SK-N-SH (cell line): ENCODE data around the gene SASH1.

Source experiments
- CTCF ChIP-seq: fragments of 200-600 bp; sonication (generic); IDR thresholded peaks from 2 replicates; pipeline ENCODE4 v1.6.1; 2017; ENCODE audit warnings: antibody characterized with exemption, mild to moderate bottlenecking, moderate library complexity
- EP300 ChIP-seq, 2 experiments: IDR thresholded peaks; 2 replicates each; pipeline versions ENCODE4 v1.4.0 to v1.6.1; 2012; ENCODE audit warnings: borderline replicate concordance in 1 of 2, low read depth in 1 of 2, low read length in 1 of 2
- EZH2phosphoT487 ChIP-seq: fragments of 200-600 bp; sonication (generic); IDR thresholded peaks from 2 replicates; pipeline ENCODE4 v1.6.1; 2017; ENCODE audit warnings: low read depth, mixed run types, mild to moderate bottlenecking, antibody characterized with exemption, moderate library complexity, borderline replicate concordance
- FOXM1 ChIP-seq: IDR thresholded peaks from 2 replicates; pipeline ENCODE4 v1.4.0; 2012; ENCODE audit warnings: low read depth, mild to moderate bottlenecking
- JUND ChIP-seq: IDR thresholded peaks from 2 replicates; pipeline ENCODE4 v1.4.0; 2012
- MAX ChIP-seq: IDR thresholded peaks from 2 replicates; pipeline ENCODE4 v1.4.0; 2012; ENCODE audit warnings: low read depth
- PBX3 ChIP-seq: IDR thresholded peaks from 2 replicates; pipeline ENCODE4; 2012
- POLR2AphosphoS5 ChIP-seq: IDR thresholded peaks from 2 replicates; pipeline ENCODE4 v1.6.1; 2012; ENCODE audit warnings: low read depth, low read length
- REST ChIP-seq: IDR thresholded peaks from 2 replicates; pipeline ENCODE4 v1.6.1; 2012; ENCODE audit warnings: mild to moderate bottlenecking, low read depth, low read length, moderate library complexity
- TAF1 ChIP-seq: IDR thresholded peaks from 2 replicates; pipeline ENCODE4 v1.6.1; 2012; ENCODE audit warnings: low read depth, mild to moderate bottlenecking, low read length, moderate library complexity, borderline replicate concordance
- TEAD4 ChIP-seq: IDR thresholded peaks from 2 replicates; pipeline ENCODE4 v1.4.0; 2012; ENCODE audit warnings: mild to moderate bottlenecking, borderline replicate concordance; ENCODE audit not compliant: insufficient read depth
- USF2 ChIP-seq: fragments of 150-350 bp; IDR thresholded peaks from 2 replicates; pipeline ENCODE4 v1.6.1; 2017; ENCODE audit warnings: antibody characterized with exemption, low read length, low read depth, borderline replicate concordance
- YY1 ChIP-seq: IDR thresholded peaks from 2 replicates; pipeline ENCODE4 v1.4.0; 2012; ENCODE audit warnings: low read depth, mild to moderate bottlenecking

- no peak for TF ChIP-seq REST
- TF ChIP-seq CTCF = no peak
- no peak for TF ChIP-seq TAF1
- TF ChIP-seq POLR2AphosphoS5 = no peak
- no peak for TF ChIP-seq PBX3
- TF ChIP-seq JUND = no peak
- no peak for TF ChIP-seq TEAD4
- TF ChIP-seq EZH2phosphoT487 = no peak
- no peak for TF ChIP-seq MAX
- no peak for TF ChIP-seq EP300 (IDR thresholded peaks at IDR 0.05; ENCODE audit: borderline replicate concordance in 1 of 2, low read depth in 1 of 2, low read length in 1 of 2)
- TF ChIP-seq FOXM1 = no peak
- TF ChIP-seq USF2 = no peak
- no peak for TF ChIP-seq YY1
Observed at GRCh38 chr6:148521158-148521557, 178.5 kb downstream of the SASH1 start.
